ENCODE measurements around the gene IGSF21.

The IGSF21 gene

GRCh38 chr1:18239671-18240070 is 132.1 kb downstream of the IGSF21 start:
- TF ChIP-seq YY1 (IDR thresholded peaks at IDR 0.05; ENCODE audit: insufficient read depth, insufficient read length) (no peak), ZNF274 (IDR thresholded peaks at IDR 0.05; ENCODE audit: low read depth, low read length) (no peak), SUZ12 (IDR thresholded peaks at IDR 0.05; ENCODE audit: extremely low read depth, insufficient read depth, insufficient read length) (no peak)
- no peak for DNase-seq (ENCODE audit: low read depth, low spot score)
- Histone ChIP-seq H3K4me3 (ENCODE audit: insufficient read length, low read depth) (no peak overlapping the region), H3K9ac (ENCODE audit: insufficient read length, low read depth) (no peak overlapping the region), H3K27me3 (ENCODE audit: insufficient read depth, insufficient read length) (no peaks in the 10 kb centered on the region), H3K4me1 (ENCODE audit: insufficient read depth, insufficient read length) (peaks cover 7% of the 10 kb centered on the region), H3K36me3 (ENCODE audit: insufficient read depth, insufficient read length, low read length) (no peaks in the 10 kb centered on the region), H3K9me3 (ENCODE audit: insufficient read depth, low read length) (no peaks in the 10 kb centered on the region)

- Histone ChIP-seq H3K9ac (ENCODE audit: insufficient read length, low read depth) (no peak overlapping the region), H3K9me3 (ENCODE audit: insufficient read depth, low read length) (no peaks in the 10 kb centered on the region), H3K27me3 (ENCODE audit: insufficient read depth, insufficient read length) (no peaks in the 10 kb centered on the region), H3K36me3 (ENCODE audit: insufficient read depth, insufficient read length, low read length) (no peaks in the 10 kb centered on the region), H3K4me1 (ENCODE audit: insufficient read depth, insufficient read length) (peaks cover 7% of the 10 kb centered on the region), H3K4me3 (ENCODE audit: insufficient read length, low read depth) (no peak overlapping the region)
- TF ChIP-seq ZNF274 (IDR thresholded peaks at IDR 0.05; ENCODE audit: low read depth, low read length) (no peak), SUZ12 (IDR thresholded peaks at IDR 0.05; ENCODE audit: extremely low read depth, insufficient read depth, insufficient read length) (no peak), YY1 (IDR thresholded peaks at IDR 0.05; ENCODE audit: insufficient read depth, insufficient read length) (no peak)
- no peak for DNase-seq (ENCODE audit: low read depth, low spot score)
Observed at GRCh38 chr1:18240906-18241305, 133.3 kb downstream of the IGSF21 start.

- H3K4me3 ChIP-seq (ENCODE audit: insufficient read length, low read depth), result no peak overlapping the region
- peaks cover 7% of the 10 kb centered on the region for H3K4me1 ChIP-seq (ENCODE audit: insufficient read depth, insufficient read length)
- TF ChIP-seq ZNF274 (IDR thresholded peaks at IDR 0.05; ENCODE audit: low read depth, low read length) (no peak), YY1 (IDR thresholded peaks at IDR 0.05; ENCODE audit: insufficient read depth, insufficient read length) (no peak), SUZ12 (IDR thresholded peaks at IDR 0.05; ENCODE audit: extremely low read depth, insufficient read depth, insufficient read length) (no peak)
- H3K36me3 ChIP-seq (ENCODE audit: insufficient read depth, insufficient read length, low read length), result no peaks in the 10 kb centered on the region
- no peak for DNase-seq (ENCODE audit: low read depth, low spot score)
- H3K9me3 ChIP-seq (ENCODE audit: insufficient read depth, low read length), result no peaks in the 10 kb centered on the region
- no peaks in the 10 kb centered on the region for H3K27me3 ChIP-seq (ENCODE audit: insufficient read depth, insufficient read length)
- H3K9ac ChIP-seq (ENCODE audit: insufficient read length, low read depth), result no peak overlapping the region
Observed at GRCh38 chr1:18241891-18242290, 134.3 kb downstream of the IGSF21 start.

- Histone ChIP-seq H3K9ac (ENCODE audit: insufficient read length, low read depth) (no peak overlapping the region), H3K4me3 (ENCODE audit: insufficient read length, low read depth) (no peak overlapping the region), H3K36me3 (ENCODE audit: insufficient read depth, insufficient read length, low read length) (no peaks in the 10 kb centered on the region), H3K9me3 (ENCODE audit: insufficient read depth, low read length) (no peaks in the 10 kb centered on the region), H3K27me3 (ENCODE audit: insufficient read depth, insufficient read length) (no peaks in the 10 kb centered on the region), H3K4me1 (ENCODE audit: insufficient read depth, insufficient read length) (peaks cover 6% of the 10 kb centered on the region)
- no peak for DNase-seq (ENCODE audit: low read depth, low spot score)
- no peak for TF ChIP-seq SUZ12 (IDR thresholded peaks at IDR 0.05; ENCODE audit: extremely low read depth, insufficient read depth, insufficient read length)
- TF ChIP-seq YY1 (IDR thresholded peaks at IDR 0.05; ENCODE audit: insufficient read depth, insufficient read length), result no peak
- TF ChIP-seq ZNF274 (IDR thresholded peaks at IDR 0.05; ENCODE audit: low read depth, low read length), result no peak
Observed at GRCh38 chr1:18243503-18244175, 136.0 kb downstream of the IGSF21 start.

- TF ChIP-seq YY1 (IDR thresholded peaks at IDR 0.05; ENCODE audit: insufficient read depth, insufficient read length) (no peak), SUZ12 (IDR thresholded peaks at IDR 0.05; ENCODE audit: extremely low read depth, insufficient read depth, insufficient read length) (no peak), ZNF274 (IDR thresholded peaks at IDR 0.05; ENCODE audit: low read depth, low read length) (no peak)
- no peak overlapping the region for H3K4me3 ChIP-seq (ENCODE audit: insufficient read length, low read depth)
- no peak overlapping the region for H3K9ac ChIP-seq (ENCODE audit: insufficient read length, low read depth)
- no peaks in the 10 kb centered on the region for H3K4me1 ChIP-seq (ENCODE audit: insufficient read depth, insufficient read length)
- H3K9me3 ChIP-seq (ENCODE audit: insufficient read depth, low read length), result no peaks in the 10 kb centered on the region
- no peak for DNase-seq (ENCODE audit: low read depth, low spot score)
- no peaks in the 10 kb centered on the region for H3K27me3 ChIP-seq (ENCODE audit: insufficient read depth, insufficient read length)
- H3K36me3 ChIP-seq (ENCODE audit: insufficient read depth, insufficient read length, low read length), result no peaks in the 10 kb centered on the region
Observed at GRCh38 chr1:18244762-18245161, 137.2 kb downstream of the IGSF21 start.

GRCh38 chr1:18245647-18246046 is 138.0 kb downstream of the IGSF21 start:
- Histone ChIP-seq H3K4me1 (ENCODE audit: insufficient read depth, insufficient read length) (no peaks in the 10 kb centered on the region), H3K27me3 (ENCODE audit: insufficient read depth, insufficient read length) (no peaks in the 10 kb centered on the region), H3K36me3 (ENCODE audit: insufficient read depth, insufficient read length, low read length) (no peaks in the 10 kb centered on the region), H3K9ac (ENCODE audit: insufficient read length, low read depth) (no peak overlapping the region), H3K4me3 (ENCODE audit: insufficient read length, low read depth) (no peak overlapping the region), H3K9me3 (ENCODE audit: insufficient read depth, low read length) (no peaks in the 10 kb centered on the region)
- TF ChIP-seq SUZ12 (IDR thresholded peaks at IDR 0.05; ENCODE audit: extremely low read depth, insufficient read depth, insufficient read length), result no peak
- TF ChIP-seq ZNF274 (IDR thresholded peaks at IDR 0.05; ENCODE audit: low read depth, low read length), result no peak
- TF ChIP-seq YY1 (IDR thresholded peaks at IDR 0.05; ENCODE audit: insufficient read depth, insufficient read length), result no peak
- DNase-seq (ENCODE audit: low read depth, low spot score), result no peak

GRCh38 chr1:18246543-18246942 is 138.9 kb downstream of the IGSF21 start:
- DNase-seq (ENCODE audit: low read depth, low spot score), result no peak
- no peaks in the 10 kb centered on the region for H3K27me3 ChIP-seq (ENCODE audit: insufficient read depth, insufficient read length)
- no peak overlapping the region for H3K9ac ChIP-seq (ENCODE audit: insufficient read length, low read depth)
- no peaks in the 10 kb centered on the region for H3K9me3 ChIP-seq (ENCODE audit: insufficient read depth, low read length)
- no peaks in the 10 kb centered on the region for H3K36me3 ChIP-seq (ENCODE audit: insufficient read depth, insufficient read length, low read length)
- H3K4me1 ChIP-seq (ENCODE audit: insufficient read depth, insufficient read length), result no peaks in the 10 kb centered on the region
- no peak overlapping the region for H3K4me3 ChIP-seq (ENCODE audit: insufficient read length, low read depth)
- TF ChIP-seq YY1 (IDR thresholded peaks at IDR 0.05; ENCODE audit: insufficient read depth, insufficient read length) (no peak), SUZ12 (IDR thresholded peaks at IDR 0.05; ENCODE audit: extremely low read depth, insufficient read depth, insufficient read length) (no peak), ZNF274 (IDR thresholded peaks at IDR 0.05; ENCODE audit: low read depth, low read length) (no peak)
